ENCODE measurements around the gene ZNF90.
"Not testable (repeated sequence)": the region's sequence is repeated elsewhere in the genome, so short reads cannot be mapped to it uniquely, and the experiment has no call there.

The ZNF90 gene

GRCh38 chr19:20124879-20125278 lies 47.1 kb downstream of the ZNF90 start:
- TF ChIP-seq, protein P1, sequence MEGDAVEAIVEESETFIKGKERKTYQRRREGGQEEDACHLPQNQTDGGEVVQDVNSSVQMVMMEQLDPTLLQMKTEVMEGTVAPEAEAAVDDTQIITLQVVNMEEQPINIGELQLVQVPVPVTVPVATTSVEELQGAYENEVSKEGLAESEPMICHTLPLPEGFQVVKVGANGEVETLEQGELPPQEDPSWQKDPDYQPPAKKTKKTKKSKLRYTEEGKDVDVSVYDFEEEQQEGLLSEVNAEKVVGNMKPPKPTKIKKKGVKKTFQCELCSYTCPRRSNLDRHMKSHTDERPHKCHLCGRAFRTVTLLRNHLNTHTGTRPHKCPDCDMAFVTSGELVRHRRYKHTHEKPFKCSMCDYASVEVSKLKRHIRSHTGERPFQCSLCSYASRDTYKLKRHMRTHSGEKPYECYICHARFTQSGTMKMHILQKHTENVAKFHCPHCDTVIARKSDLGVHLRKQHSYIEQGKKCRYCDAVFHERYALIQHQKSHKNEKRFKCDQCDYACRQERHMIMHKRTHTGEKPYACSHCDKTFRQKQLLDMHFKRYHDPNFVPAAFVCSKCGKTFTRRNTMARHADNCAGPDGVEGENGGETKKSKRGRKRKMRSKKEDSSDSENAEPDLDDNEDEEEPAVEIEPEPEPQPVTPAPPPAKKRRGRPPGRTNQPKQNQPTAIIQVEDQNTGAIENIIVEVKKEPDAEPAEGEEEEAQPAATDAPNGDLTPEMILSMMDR (conservative IDR thresholded peaks at IDR 0.05; ENCODE audit: low read depth, low read length) = no peak
- no peak overlapping the region for H3K4me3 ChIP-seq (ENCODE audit: low read length)
- no peak for DNase-seq (ENCODE audit: low read depth)

GRCh38 chr19:20132933-20133332 lies 55.1 kb downstream of the ZNF90 start:
- not testable (repeated sequence) for H3K4me3 ChIP-seq (ENCODE audit: low read length); DNase-seq (ENCODE audit: low read depth)

- not testable (repeated sequence) for H3K4me3 ChIP-seq (ENCODE audit: low read length); DNase-seq (ENCODE audit: low read depth)
Measured at GRCh38 chr19:20137714-20138113, 59.9 kb downstream of the ZNF90 start.

- TF ChIP-seq, protein P1 (conservative IDR thresholded peaks at IDR 0.05; ENCODE audit: low read depth, low read length) = no peak
- H3K4me3 ChIP-seq (ENCODE audit: low read length) = no peak overlapping the region
Measured at GRCh38 chr19:20151617-20152145, 73.9 kb downstream of the ZNF90 start.

GRCh38 chr19:20152506-20152905 lies 74.7 kb downstream of the ZNF90 start:
- not testable (repeated sequence) for DNase-seq (ENCODE audit: low read depth)

More at GRCh38 chr19:20151617-20152145, 73.9 kb downstream of the ZNF90 start:
- no peak for DNase-seq (ENCODE audit: low read depth)

DNA sequence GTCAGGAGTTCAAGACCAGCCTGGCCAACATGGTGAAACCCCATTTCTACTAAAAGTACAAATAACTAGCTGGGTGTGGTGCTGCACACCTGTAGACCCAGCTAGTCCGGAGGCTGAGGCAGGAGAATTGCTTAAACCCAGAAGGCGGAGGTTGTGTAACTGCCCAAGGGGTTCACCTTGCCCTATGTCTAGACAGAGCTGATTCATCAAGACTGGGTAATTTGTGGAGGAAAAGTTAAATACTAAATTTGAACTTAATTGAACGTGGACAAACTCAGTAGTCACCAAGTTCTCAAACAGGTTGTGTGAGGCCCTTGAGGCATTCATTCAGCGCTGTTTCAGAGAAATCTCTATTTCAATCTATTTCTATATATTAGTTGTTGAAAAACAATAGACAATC lies 75.5 kb downstream of the ZNF90 start:
- TF ChIP-seq, protein P1 (conservative IDR thresholded peaks at IDR 0.05; ENCODE audit: low read depth, low read length) = no peak

More at GRCh38 chr19:20152506-20152905, 74.7 kb downstream of the ZNF90 start:
- not testable (repeated sequence) for H3K4me3 ChIP-seq (ENCODE audit: low read length)

DNA sequence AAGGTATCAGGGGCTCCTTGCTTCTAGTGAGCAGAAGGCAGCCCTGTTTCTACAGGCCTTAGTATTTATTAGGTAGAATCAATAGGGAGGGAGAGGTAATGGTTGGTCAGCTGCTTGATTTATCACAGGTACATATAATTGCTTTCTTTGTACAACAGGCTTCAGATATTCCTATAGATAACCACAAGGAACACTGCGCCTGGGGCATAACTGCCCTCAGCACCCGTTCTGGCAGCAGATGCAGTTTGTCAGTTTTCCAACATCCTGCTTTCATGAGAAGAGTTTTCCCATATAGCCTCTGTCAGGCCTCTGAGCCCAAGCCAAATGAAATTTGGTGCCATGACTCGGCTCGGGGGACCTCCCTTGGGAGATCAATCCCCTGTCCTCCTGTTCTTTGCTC lies 76.8 kb downstream of the ZNF90 start:
- TF ChIP-seq, protein P1 (conservative IDR thresholded peaks at IDR 0.05; ENCODE audit: low read depth, low read length) = no peak
- H3K4me3 ChIP-seq (ENCODE audit: low read length) = no peak overlapping the region
- no peak for DNase-seq (ENCODE audit: low read depth)

More for the DNA sequence above, 75.5 kb downstream of the ZNF90 start:
- no peak for DNase-seq (ENCODE audit: low read depth)
- no peak overlapping the region for H3K4me3 ChIP-seq (ENCODE audit: low read length)

GRCh38 chr19:20162821-20163220 lies 85.0 kb downstream of the ZNF90 start:
- DNase-seq (ENCODE audit: low read depth) = no peak
- no peak overlapping the region for H3K4me3 ChIP-seq (ENCODE audit: low read length)
- TF ChIP-seq, protein P1 (conservative IDR thresholded peaks at IDR 0.05; ENCODE audit: low read depth, low read length) = no peak

DNA sequence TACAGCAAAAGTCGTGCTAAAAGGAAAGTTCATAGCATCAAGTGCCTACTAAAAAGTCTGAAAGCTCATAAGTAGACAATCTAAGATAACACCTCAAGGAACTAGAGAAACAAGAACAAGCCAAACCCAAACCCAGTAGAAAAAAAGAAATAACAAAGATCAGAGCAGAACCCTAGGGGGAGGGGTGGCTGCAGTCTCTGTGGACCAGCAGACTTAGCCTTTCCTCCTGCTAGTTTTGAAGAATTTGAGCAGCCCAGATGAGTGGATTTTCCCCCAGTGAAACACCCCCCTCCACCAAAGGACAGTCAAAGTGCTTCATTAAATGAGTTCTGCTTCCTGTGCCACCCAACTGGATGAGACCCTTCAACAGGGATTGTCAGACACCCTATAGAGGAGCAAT lies 86.7 kb downstream of the ZNF90 start:
- TF ChIP-seq, protein P1 (conservative IDR thresholded peaks at IDR 0.05; ENCODE audit: low read depth, low read length) = no peak
- no peak overlapping the region for H3K4me3 ChIP-seq (ENCODE audit: low read length)
- no peak for DNase-seq (ENCODE audit: low read depth)
